Osteocyte (in vitro differentiated cells): ENCODE data around the gene LDB2. TPM values are rescaled to one million over a fixed set of nuclear protein-coding genes. Genes with fewer than 3 reads are reported as not detected.

Source experiments
- DNase-seq: peaks from one replicate; pipeline ENCODE4 v3.0.0; 2021; ENCODE audit warnings: mixed read lengths; ENCODE audit not compliant: unreplicated experiment; ENCODE audit errors: extremely low spot score
- H3K27ac Mint-ChIP-seq: one replicate; pipeline ENCODE4 v1.8.0; 2021; ENCODE audit warnings: mild to moderate bottlenecking, mixed read lengths; ENCODE audit not compliant: unreplicated experiment
- H3K27me3 Mint-ChIP-seq: one replicate; pipeline ENCODE4 v1.8.0; 2021; ENCODE audit warnings: mixed read lengths; ENCODE audit not compliant: unreplicated experiment
- H3K36me3 Mint-ChIP-seq: one replicate; pipeline ENCODE4 v1.8.0; 2021; ENCODE audit warnings: mixed read lengths; ENCODE audit not compliant: unreplicated experiment
- H3K4me1 Mint-ChIP-seq: one replicate; pipeline ENCODE4 v1.8.0; 2021; ENCODE audit warnings: mixed read lengths; ENCODE audit not compliant: unreplicated experiment
- H3K4me3 Mint-ChIP-seq: one replicate; pipeline ENCODE4 v1.8.0; 2021; ENCODE audit warnings: mild to moderate bottlenecking, moderate library complexity, mixed read lengths; ENCODE audit not compliant: unreplicated experiment
- H3K9me3 Mint-ChIP-seq: one replicate; pipeline ENCODE4 v1.8.0; 2021; ENCODE audit warnings: mixed read lengths; ENCODE audit not compliant: unreplicated experiment
- total RNA-seq: library from RNA; stranded (reverse); gene quantifications from 2 replicates; pipeline ENCODE4 v1.2.1, GENCODE V29; 2021
- TF ChIP-seq, protein P1 (sequence below): fragments of 200-600 bp; sonication (generic); IDR thresholded peaks from 2 replicates; pipeline ENCODE4 v1.5.0; 2021; ENCODE audit warnings: antibody characterized with exemption, mild to moderate bottlenecking, moderate library complexity

Gene LDB2
- total RNA-seq, 1 donor from 2014 or later, result 8.7 TPM

DNA sequence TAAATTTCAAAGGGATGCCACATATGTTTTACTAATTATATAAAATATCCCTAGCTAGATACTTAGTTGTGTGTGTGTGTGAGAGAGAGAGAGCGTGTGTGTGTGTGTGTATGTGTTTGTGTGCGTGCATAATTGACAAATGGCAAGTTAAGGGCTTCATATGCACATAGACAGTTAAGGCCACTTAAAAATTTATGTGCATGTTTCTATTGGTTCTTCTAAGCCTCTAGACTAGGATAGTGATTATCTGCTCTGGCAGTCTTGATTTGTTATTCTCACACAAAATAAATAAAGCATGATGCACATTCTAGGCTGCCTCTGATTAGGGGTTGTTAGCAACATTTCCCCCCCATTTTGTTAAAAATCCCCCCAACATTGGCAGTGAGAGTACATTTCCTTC is 393.2 kb downstream of the LDB2 start:
- no peaks in the 10 kb centered on the region for H3K27me3 Mint-ChIP-seq
- no peaks in the 10 kb centered on the region for H3K36me3 Mint-ChIP-seq
- H3K9me3 Mint-ChIP-seq, result peaks cover 7% of the 10 kb centered on the region
- TF ChIP-seq, protein P1, sequence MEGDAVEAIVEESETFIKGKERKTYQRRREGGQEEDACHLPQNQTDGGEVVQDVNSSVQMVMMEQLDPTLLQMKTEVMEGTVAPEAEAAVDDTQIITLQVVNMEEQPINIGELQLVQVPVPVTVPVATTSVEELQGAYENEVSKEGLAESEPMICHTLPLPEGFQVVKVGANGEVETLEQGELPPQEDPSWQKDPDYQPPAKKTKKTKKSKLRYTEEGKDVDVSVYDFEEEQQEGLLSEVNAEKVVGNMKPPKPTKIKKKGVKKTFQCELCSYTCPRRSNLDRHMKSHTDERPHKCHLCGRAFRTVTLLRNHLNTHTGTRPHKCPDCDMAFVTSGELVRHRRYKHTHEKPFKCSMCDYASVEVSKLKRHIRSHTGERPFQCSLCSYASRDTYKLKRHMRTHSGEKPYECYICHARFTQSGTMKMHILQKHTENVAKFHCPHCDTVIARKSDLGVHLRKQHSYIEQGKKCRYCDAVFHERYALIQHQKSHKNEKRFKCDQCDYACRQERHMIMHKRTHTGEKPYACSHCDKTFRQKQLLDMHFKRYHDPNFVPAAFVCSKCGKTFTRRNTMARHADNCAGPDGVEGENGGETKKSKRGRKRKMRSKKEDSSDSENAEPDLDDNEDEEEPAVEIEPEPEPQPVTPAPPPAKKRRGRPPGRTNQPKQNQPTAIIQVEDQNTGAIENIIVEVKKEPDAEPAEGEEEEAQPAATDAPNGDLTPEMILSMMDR, result no peak
- no peaks in the 10 kb centered on the region for H3K4me1 Mint-ChIP-seq
- no peak overlapping the region for H3K4me3 Mint-ChIP-seq
- no peak for DNase-seq
- H3K27ac Mint-ChIP-seq, result no peak overlapping the region

GRCh38 chr4:16503421-16504100 is 394.9 kb downstream of the LDB2 start:
- no peaks in the 10 kb centered on the region for H3K27me3 Mint-ChIP-seq

DNA sequence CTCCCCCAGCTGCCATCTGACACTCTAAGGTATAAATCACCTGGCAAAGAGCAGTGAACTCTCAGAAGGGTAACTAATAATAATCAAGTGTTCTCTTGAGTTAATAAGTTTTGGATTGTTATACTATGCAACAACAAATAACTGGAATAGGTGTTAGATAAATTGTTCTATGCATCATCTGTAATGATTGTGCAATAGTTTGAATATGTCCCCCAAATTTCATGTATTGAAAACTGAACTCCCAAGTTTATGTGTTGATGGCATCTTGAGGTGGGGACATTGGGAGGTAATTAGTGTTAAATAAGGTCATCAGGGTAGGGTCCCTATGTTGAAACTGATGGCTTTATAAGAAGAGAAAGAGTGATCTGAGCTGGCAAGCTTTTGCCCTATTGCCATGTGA is 399.5 kb downstream of the LDB2 start:
- Mint-ChIP-seq H3K9me3 (peaks cover 5% of the 10 kb centered on the region), H3K36me3 (no peaks in the 10 kb centered on the region), H3K4me3 (no peak overlapping the region), H3K4me1 (no peaks in the 10 kb centered on the region), H3K27me3 (no peaks in the 10 kb centered on the region), H3K27ac (no peak overlapping the region)
- DNase-seq, result no peak
- TF ChIP-seq, protein P1, result no peak

More at GRCh38 chr4:16503421-16504100, 394.9 kb downstream of the LDB2 start:
- Mint-ChIP-seq H3K4me1 (no peaks in the 10 kb centered on the region), H3K27ac (no peak overlapping the region), H3K4me3 (no peak overlapping the region), H3K36me3 (no peaks in the 10 kb centered on the region), H3K9me3 (peaks cover 4% of the 10 kb centered on the region)
- DNase-seq, result no peak
- TF ChIP-seq, protein P1, result no peak

GRCh38 chr4:16496501-16496900 is 401.9 kb downstream of the LDB2 start:
- no peak for DNase-seq
- Mint-ChIP-seq H3K4me3 (no peak overlapping the region), H3K27me3 (no peaks in the 10 kb centered on the region), H3K36me3 (no peaks in the 10 kb centered on the region), H3K9me3 (peaks cover 5% of the 10 kb centered on the region), H3K4me1 (no peaks in the 10 kb centered on the region), H3K27ac (no peak overlapping the region)
- TF ChIP-seq, protein P1, result no peak

GRCh38 chr4:16492872-16493271 is 405.6 kb downstream of the LDB2 start:
- Mint-ChIP-seq H3K9me3 (peaks cover 1% of the 10 kb centered on the region), H3K27ac (no peak overlapping the region)

More at GRCh38 chr4:16492872-16493271, 405.6 kb downstream of the LDB2 start:
- no peaks in the 10 kb centered on the region for H3K4me1 Mint-ChIP-seq
- H3K4me3 Mint-ChIP-seq, result no peak overlapping the region
- no peaks in the 10 kb centered on the region for H3K36me3 Mint-ChIP-seq
- H3K27me3 Mint-ChIP-seq, result no peaks in the 10 kb centered on the region
- no peak for DNase-seq
- TF ChIP-seq, protein P1, result no peak
